ENCODE data around the gene RELB.

Gene RELB

DNA sequence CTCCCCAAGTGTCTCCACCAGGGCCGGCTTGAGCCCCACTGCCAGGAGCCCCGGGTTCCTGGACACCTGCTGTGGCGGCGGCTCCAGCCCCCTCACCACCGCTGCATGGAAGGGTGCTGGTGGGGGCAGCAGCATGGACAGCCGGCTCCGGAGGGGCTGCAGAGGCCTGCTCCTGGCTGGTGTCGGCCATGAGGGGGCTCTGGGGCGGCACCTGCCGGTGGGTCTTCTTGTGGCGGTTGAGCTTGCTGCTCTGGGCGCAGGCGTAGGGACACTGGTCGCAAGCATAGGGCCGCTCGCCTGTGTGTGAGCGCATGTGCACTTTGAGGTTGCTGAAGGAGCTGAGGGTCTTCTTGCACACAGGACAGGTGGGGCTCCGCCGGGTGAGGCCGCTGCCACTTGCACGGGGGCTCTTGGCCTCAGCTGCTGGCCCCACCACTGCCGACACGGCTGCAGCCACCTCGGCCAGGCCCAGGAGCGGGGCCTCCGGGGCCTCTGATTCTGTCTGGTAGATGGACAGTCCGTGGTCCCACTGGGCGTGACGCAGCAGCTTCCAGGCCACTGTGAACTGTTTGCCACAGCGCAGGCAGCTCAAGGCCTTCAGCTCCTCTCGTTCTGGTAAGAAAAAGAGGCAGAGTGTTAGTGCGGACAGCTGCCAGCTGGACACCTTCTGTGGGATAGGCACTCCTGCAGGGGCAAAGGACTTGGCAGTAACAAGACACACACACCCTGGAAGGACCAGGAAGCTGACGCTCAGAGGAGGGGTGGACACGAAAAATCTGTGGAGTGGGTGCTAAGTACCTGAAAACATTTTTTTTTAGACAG, 70.9 kb downstream of the RELB start:
- peaks cover 25% of the 10 kb centered on the region; the same call in 1 of the 2 replicates for H3K36me3 ChIP-seq (ENCODE audit: insufficient read depth, low read length)
- DNase-seq (ENCODE audit: low read depth, low spot score): no peak

DNA sequence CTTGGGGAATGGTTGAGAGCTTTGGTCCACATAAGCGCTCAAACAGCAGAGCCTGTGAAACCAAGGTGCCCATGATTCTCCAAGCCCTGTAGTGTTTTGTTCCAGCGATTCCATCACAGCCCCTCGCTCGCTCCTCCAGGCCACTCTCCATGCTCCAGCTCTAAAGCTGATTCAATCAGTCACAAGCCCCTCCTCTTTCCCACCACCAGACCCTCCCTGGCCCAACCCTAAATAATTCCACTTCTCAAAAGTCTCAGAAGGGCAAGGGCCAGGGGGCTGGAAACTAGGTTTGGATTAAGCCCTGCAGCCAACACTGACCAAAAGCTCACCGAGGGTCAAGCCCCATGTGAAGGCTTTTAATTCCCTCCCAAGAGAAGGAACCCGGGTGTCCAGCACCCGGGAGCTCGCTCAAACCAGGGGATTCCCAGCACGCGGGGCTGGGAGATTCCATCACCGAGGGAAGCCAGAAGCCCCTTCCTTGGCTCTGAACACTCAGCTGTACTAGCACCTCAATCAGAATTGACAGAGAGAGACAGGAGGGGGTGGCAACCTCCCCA, 73.6 kb downstream of the RELB start:
- Histone ChIP-seq H3K9me3 (ENCODE audit: low read depth, low read length) (no peaks in the 10 kb centered on the region), H3K9ac (ENCODE audit: insufficient read length) (no peak overlapping the region), H3K27ac (peak overlapping the region; percentile 42; the same call in 1 of the 2 replicates), H3K4me3 (no peak overlapping the region), H3K36me3 (ENCODE audit: insufficient read depth, low read length) (peaks cover 11% of the 10 kb centered on the region; the same call in 1 of the 2 replicates)
- no peak for TF ChIP-seq FOXP2 (optimal IDR thresholded peaks at IDR 0.05; ENCODE audit: control extremely low read depth, extremely low read length, insufficient read depth)
- TF ChIP-seq POLR2AphosphoS5 (IDR thresholded peaks at IDR 0.05; ENCODE audit: borderline replicate concordance, low read depth, low read length): no peak
- no peak for TF ChIP-seq EZH2 (IDR thresholded peaks at IDR 0.05)
- no peak for DNase-seq (ENCODE audit: low read depth, low spot score)

More for the DNA sequence above, 70.9 kb downstream of the RELB start:
- H3K9ac ChIP-seq (ENCODE audit: insufficient read length): no peak overlapping the region
- no peak overlapping the region for H3K4me3 ChIP-seq
- TF ChIP-seq POLR2AphosphoS5 (IDR thresholded peaks at IDR 0.05; ENCODE audit: borderline replicate concordance, low read depth, low read length): no peak
- no peak for TF ChIP-seq FOXP2 (optimal IDR thresholded peaks at IDR 0.05; ENCODE audit: control extremely low read depth, extremely low read length, insufficient read depth)
- no peak for TF ChIP-seq EZH2 (IDR thresholded peaks at IDR 0.05)
- no peaks in the 10 kb centered on the region for H3K9me3 ChIP-seq (ENCODE audit: low read depth, low read length)
- H3K27ac ChIP-seq: 0 out of 2 replicates have a peak overlapping the region, but pooled peaks have one; percentile 50

DNA sequence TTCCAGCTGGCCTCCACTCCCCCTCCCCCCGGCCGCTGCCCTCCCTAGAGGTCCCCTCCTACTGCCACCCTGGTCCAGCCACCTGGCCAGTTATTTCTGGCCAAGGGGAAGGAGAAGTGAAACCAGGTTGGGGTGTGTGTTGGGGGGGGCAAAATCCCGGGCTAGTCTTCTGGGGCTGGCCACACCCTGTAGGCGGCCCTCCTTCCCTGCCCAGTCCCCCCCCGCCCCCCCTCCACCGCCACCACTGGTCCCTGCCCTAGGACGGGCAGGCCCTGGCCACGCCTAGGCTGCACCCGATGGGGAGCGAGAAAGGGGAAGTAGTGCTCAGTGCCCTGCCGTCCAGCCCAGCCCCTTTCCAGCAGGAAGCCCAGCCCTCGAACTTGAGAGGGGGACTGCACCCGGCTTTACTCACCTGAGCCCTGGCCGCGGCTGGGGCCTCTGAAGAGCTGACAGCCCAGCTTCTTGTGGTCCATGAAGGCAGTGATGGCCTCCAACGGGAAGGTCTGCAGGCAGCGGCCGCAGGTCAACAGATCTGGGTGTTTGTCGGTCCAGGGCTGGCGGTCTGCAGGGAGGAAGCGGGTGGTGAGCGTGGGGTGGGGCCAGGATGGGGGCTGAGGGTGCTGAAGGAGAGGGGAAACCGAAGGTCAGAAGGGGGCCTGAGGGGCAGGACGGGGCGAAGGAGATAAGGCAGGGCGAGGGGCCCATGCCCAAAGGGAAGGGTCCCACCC, 74.2 kb downstream of the RELB start:
- H3K9ac ChIP-seq (ENCODE audit: insufficient read length): peak overlapping the region; percentile 17
- DNase-seq (ENCODE audit: low read depth, low spot score): no peak
- H3K4me3 ChIP-seq: peak overlapping the region; percentile 68
- H3K36me3 ChIP-seq (ENCODE audit: insufficient read depth, low read length): peaks cover 5% of the 10 kb centered on the region; the same call in 1 of the 2 replicates
- no peaks in the 10 kb centered on the region for H3K9me3 ChIP-seq (ENCODE audit: low read depth, low read length)
- TF ChIP-seq FOXP2 (optimal IDR thresholded peaks at IDR 0.05; ENCODE audit: control extremely low read depth, extremely low read length, insufficient read depth): no peak
- no peak for TF ChIP-seq POLR2AphosphoS5 (IDR thresholded peaks at IDR 0.05; ENCODE audit: borderline replicate concordance, low read depth, low read length)
- no peak for TF ChIP-seq EZH2 (IDR thresholded peaks at IDR 0.05)
- H3K27ac ChIP-seq: no peak overlapping the region

DNA sequence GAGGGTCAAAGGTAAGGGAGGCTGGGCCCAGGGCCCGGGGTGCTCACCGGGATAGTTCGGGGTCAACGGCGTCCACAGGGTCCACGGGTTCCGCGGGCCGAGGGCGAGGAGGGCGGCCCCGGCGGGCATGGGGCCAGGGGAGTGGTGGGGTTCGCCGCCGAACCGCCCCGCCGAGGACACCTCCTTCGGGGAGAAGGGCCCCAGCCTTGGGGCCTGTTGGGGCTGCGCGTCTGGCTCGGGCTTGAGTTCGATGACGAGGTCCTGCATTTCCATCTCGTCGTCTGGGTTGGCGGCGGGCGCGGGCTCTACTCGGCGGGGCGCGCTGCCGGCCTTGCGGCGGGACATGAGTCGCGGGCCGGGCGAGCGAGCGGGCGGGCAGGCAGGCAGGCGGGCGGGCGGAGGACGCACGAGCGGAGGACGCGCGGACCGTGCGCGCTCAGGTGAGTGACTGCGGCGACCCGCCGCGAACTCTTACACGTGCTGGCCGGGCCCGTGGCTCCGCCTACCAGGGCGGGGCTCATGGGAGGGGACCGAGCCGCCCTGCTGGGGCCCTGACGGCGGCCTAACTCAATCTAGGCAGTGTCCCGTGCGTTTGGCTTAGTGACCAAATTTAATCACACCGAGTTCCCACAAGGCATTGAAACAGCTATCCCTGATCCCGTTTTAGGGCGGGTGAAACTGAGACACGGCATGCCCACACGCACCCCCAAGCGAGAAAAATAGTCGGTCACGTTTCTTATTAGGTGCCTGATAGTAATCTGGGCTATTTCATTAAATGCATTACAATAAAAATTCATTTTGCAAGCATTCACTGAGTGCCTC, 75.0 kb downstream of the RELB start, which contains the start of gene ZNF296:
Gene ZNF296 (minus strand): TSS at position 450 of the 822 bp plus-strand sequence. CDS start 105 bp downstream, at position 345.
- Histone ChIP-seq H3K27ac (0 out of 2 replicates have a peak within 1 kb of the TSS, but pooled peaks have one; percentile 11), H3K9ac (ENCODE audit: insufficient read length) (peak within 1 kb of the TSS; percentile 17), H3K9me3 (ENCODE audit: low read depth, low read length) (no peaks in the 10 kb centered on the region), H3K4me3 (peak within 1 kb of the TSS; percentile 68), H3K36me3 (ENCODE audit: insufficient read depth, low read length) (no peaks in the 10 kb centered on the region; the same call in 1 of the 2 replicates)
- no peak for DNase-seq (ENCODE audit: low read depth, low spot score)
- TF ChIP-seq POLR2AphosphoS5 (IDR thresholded peaks at IDR 0.05; ENCODE audit: borderline replicate concordance, low read depth, low read length) (peak; percentile 54; the same call in 1 of the 2 replicates), FOXP2 (optimal IDR thresholded peaks at IDR 0.05; ENCODE audit: control extremely low read depth, extremely low read length, insufficient read depth) (no peak), EZH2 (IDR thresholded peaks at IDR 0.05) (no peak)

DNA sequence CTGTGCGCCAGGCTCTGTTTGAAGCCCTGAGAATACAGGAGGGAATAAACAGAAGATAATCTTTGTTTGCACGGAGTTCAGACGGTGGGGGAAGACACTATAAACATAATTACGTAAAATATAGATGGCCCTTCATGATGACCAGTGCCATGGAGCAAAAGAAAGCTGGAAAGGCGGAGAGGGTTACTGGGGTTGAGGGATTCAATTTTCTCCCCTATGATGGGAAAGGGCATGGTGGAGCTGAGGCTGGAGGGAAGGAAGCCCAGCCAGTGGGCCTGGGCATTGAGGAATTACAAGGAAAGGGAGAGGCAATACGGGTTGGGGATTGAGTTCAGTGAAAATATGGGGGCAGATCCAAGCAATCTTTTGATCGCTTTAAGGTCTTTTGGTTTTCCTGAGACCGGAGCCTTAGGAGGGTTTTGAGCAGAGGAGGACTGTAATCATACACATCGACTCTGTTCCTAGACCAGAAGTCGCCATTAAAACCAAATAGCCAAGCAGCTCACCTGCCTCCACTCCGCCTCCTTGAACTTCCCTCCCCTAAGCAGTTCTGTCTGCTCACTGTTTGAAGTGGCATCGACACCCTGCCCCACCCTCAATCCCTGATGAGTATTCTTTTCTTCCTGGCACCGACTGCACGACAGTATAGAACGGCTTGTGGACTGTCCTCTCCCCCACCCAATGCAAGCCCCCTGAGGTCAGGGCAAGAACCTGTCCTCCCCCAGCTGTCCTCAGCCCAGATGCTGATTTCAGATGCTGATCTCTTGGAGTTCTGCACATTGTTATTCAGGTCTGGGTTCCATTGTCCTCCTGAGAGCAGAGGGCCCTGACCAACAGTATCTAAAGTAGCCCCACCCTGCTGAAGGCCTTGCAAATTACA, 75.8 kb downstream of the RELB start:
- Histone ChIP-seq H3K27ac (0 out of 2 replicates have a peak overlapping the region, but pooled peaks have one; percentile 11), H3K9me3 (ENCODE audit: low read depth, low read length) (no peaks in the 10 kb centered on the region), H3K4me3 (peak overlapping the region; percentile 68), H3K9ac (ENCODE audit: insufficient read length) (peak overlapping the region; percentile 17), H3K36me3 (ENCODE audit: insufficient read depth, low read length) (peaks cover 7% of the 10 kb centered on the region; the same call in 1 of the 2 replicates)
- TF ChIP-seq POLR2AphosphoS5 (IDR thresholded peaks at IDR 0.05; ENCODE audit: borderline replicate concordance, low read depth, low read length) (no peak), FOXP2 (optimal IDR thresholded peaks at IDR 0.05; ENCODE audit: control extremely low read depth, extremely low read length, insufficient read depth) (no peak), EZH2 (IDR thresholded peaks at IDR 0.05) (no peak)
- DNase-seq (ENCODE audit: low read depth, low spot score): no peak

DNA sequence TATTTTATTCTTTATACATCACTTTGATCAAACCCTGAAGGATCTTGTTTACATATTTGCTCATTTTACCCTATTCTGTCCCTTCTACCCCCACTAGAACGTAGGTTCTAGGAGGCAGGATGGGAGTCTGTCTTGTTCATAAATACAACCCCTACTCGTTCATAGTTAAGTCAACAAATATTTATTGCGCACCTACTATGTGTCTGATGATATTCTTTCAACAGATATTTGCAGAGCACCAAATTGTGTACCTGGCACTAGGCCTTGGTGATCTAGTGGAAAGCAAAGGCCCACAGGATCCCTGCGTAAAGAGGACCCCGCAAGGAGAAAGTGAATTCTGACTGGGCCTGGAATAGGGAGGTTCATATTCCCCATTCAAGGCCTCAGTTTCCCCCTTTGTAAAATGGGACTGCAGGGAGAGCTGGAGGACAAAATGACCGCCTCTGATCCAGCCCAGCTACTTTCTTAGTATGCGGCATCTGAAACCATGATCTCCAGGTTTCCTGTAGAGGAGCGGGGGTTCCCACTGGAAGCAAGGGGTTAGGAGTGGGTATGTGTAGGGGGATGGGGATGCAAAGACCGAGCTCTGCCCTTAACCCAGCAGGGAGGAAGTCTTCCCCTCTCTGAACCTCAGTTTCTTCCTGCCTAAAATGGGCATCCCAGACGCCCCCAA, 77.3 kb downstream of the RELB start:
- no peak overlapping the region for H3K27ac ChIP-seq
- H3K4me3 ChIP-seq: peak overlapping the region; percentile 97
- H3K9ac ChIP-seq (ENCODE audit: insufficient read length): peak overlapping the region; percentile 98
- no peak for DNase-seq (ENCODE audit: low read depth, low spot score)
- TF ChIP-seq EZH2 (IDR thresholded peaks at IDR 0.05) (no peak), POLR2AphosphoS5 (IDR thresholded peaks at IDR 0.05; ENCODE audit: borderline replicate concordance, low read depth, low read length) (no peak), FOXP2 (optimal IDR thresholded peaks at IDR 0.05; ENCODE audit: control extremely low read depth, extremely low read length, insufficient read depth) (no peak)
- H3K36me3 ChIP-seq (ENCODE audit: insufficient read depth, low read length): peaks cover 18% of the 10 kb centered on the region; the same call in 1 of the 2 replicates
- H3K9me3 ChIP-seq (ENCODE audit: low read depth, low read length): no peaks in the 10 kb centered on the region
